GM12878 (cell line): ENCODE measurements around the gene ZNF174. TPM values are rescaled to one million over a fixed set of nuclear protein-coding genes. Genes with fewer than 3 reads are reported as not detected.

ENCODE experiments used
- ATAC-seq: fragments of 200-7000 bp; cut with Tn5 transposase; 3 replicates; pipeline ENCODE4 v1.9.1; 2020; ENCODE audit warnings: mild to moderate bottlenecking, moderate library complexity
- BruUV-seq: library from RNA; stranded (reverse); fragments of 400-500 nt; replicated peaks from 2 replicates; lab custom pipeline; 2021; lab: Mats Ljungman, UMichigan
- CTCF ChIA-PET: fragments of 300-600 bp; sonication (Branson Sonifier 250); formaldehyde crosslinking; extraction: SDS; loops from one replicate; lab custom pipeline; 2021; ENCODE audit warnings: inconsistent platforms; lab: Yijun Ruan, JAX
- POLR2A ChIA-PET: fragments of 350-600 bp; formaldehyde crosslinking; extraction: SDS; loops from one replicate; lab custom pipeline; 2021; ENCODE audit warnings: inconsistent platforms; lab: Charles Lee
- RAD21 ChIA-PET: fragments of 300-600 bp; sonication (Branson Sonifier 250); formaldehyde crosslinking; loops from one replicate; lab custom pipeline; 2023; ENCODE audit warnings: antibody characterized with exemption; ENCODE audit not compliant: unreplicated experiment; lab: Charles Lee
- SMC1A ChIA-PET: fragments of 300-600 bp; sonication (Branson Sonifier 250); formaldehyde crosslinking; loops from one replicate; lab custom pipeline; 2023; ENCODE audit not compliant: unreplicated experiment, uncharacterized antibody; lab: Charles Lee
- DNase-seq: peaks from one replicate; pipeline ENCODE4 v3.0.0-alpha.2; 2011; ENCODE audit warnings: low read depth, low spot score
- FAIRE-seq: peaks from 3 replicates; lab custom pipeline; 2011; peaks lifted over from hg19 to GRCh38; lab: Jason Lieb, UNC
- H2AFZ ChIP-seq: 2 replicates; pipeline ENCODE4 v1.6.0; 2011; ENCODE audit warnings: low read depth, low read length, control low read depth; ENCODE audit not compliant: control insufficient read depth
- H3K27ac ChIP-seq: 2 replicates; pipeline ENCODE4 v1.5.1; 2011; ENCODE audit warnings: control low read depth; ENCODE audit not compliant: control insufficient read depth, insufficient read depth
- H3K27me3 ChIP-seq, 2 experiments: replicated peaks in 1 of 2; 2 replicates each; pipeline versions ENCODE4 v1.6.0 to v1.6.1; 2011; ENCODE audit warnings: low read length in 1 of 2; ENCODE audit not compliant: control insufficient read depth in 2 of 2, insufficient read depth in 2 of 2
- H3K36me3 ChIP-seq, 2 experiments: 2 replicates each; pipeline ENCODE4 v1.5.1; 2011; ENCODE audit warnings: low read length in 1 of 2; ENCODE audit not compliant: control insufficient read depth in 2 of 2, insufficient read depth in 2 of 2
- H3K4me1 ChIP-seq: 2 replicates; pipeline ENCODE4 v1.6.1; 2011; ENCODE audit warnings: mild to moderate bottlenecking, low read length, moderate library complexity, mixed read lengths; ENCODE audit not compliant: control insufficient read depth, insufficient read depth
- H3K4me2 ChIP-seq: 2 replicates; pipeline ENCODE4 v1.6.0; 2011; ENCODE audit warnings: control low read depth; ENCODE audit not compliant: control insufficient read depth, insufficient read depth
- H3K4me3 ChIP-seq: fragments of 200-600 bp; sonication (generic); 2 replicates; pipeline ENCODE4 v1.5.1; 2016
- H3K79me2 ChIP-seq: 2 replicates; pipeline ENCODE4 v1.6.0; 2011; ENCODE audit warnings: low read length; ENCODE audit not compliant: control insufficient read depth, insufficient read depth
- H3K9ac ChIP-seq: 2 replicates; pipeline ENCODE4 v1.8.0; 2011; ENCODE audit warnings: low read length, control low read depth, mixed read lengths; ENCODE audit not compliant: control insufficient read depth, insufficient read depth
- H3K9me3 ChIP-seq: replicated peaks from 3 replicates; pipeline ENCODE4 v1.5.1; 2011; ENCODE audit warnings: mild to moderate bottlenecking, low read length; ENCODE audit not compliant: control insufficient read depth, insufficient read depth
- H4K20me1 ChIP-seq: 2 replicates; pipeline ENCODE4 v1.6.0; 2011; ENCODE audit not compliant: control insufficient read depth, insufficient read depth
- CTCF ChIP-seq, 3 experiments: IDR thresholded peaks in 2 of 3; conservative IDR thresholded peaks in 1 of 3; 2 replicates each; pipeline ENCODE4 v1.5.1; 2011; ENCODE audit warnings: low read depth in 3 of 3, low read length in 3 of 3, mild to moderate bottlenecking in 3 of 3, control low read depth in 2 of 3, moderate library complexity in 2 of 3, inconsistent platforms in 1 of 3, mixed read lengths in 1 of 3; ENCODE audit not compliant: control insufficient read depth in 2 of 3, insufficient read depth in 1 of 3; ENCODE audit errors: extremely low read depth in 1 of 3
- NFYA ChIP-seq: IDR thresholded peaks from 2 replicates; pipeline ENCODE4 v1.6.1; 2011; ENCODE audit warnings: low read depth, mild to moderate bottlenecking, low read length, improper control_type of control experiment, borderline replicate concordance
- NR2F1 ChIP-seq: fragments of 450-650 bp; conservative IDR thresholded peaks from 2 replicates; pipeline ENCODE4 v1.6.1; 2017; ENCODE audit warnings: mild to moderate bottlenecking
- POLR2A ChIP-seq: IDR thresholded peaks from 2 replicates; pipeline ENCODE4 v1.6.1; 2011; ENCODE audit warnings: low read depth, mild to moderate bottlenecking, low read length
- RB1 ChIP-seq: fragments of 450-650 bp; formaldehyde crosslinking; IDR thresholded peaks from 2 replicates; pipeline ENCODE4 v1.6.1; 2017; ENCODE audit warnings: mild to moderate bottlenecking, borderline replicate concordance
- SIX5 ChIP-seq: IDR thresholded peaks from 2 replicates; pipeline ENCODE4 v1.6.1; 2011; ENCODE audit warnings: mild to moderate bottlenecking, low read depth, low read length, moderate library complexity; ENCODE audit not compliant: severe bottlenecking
- TAF1 ChIP-seq: IDR thresholded peaks from 2 replicates; pipeline ENCODE4 v1.6.1; 2011; ENCODE audit warnings: mild to moderate bottlenecking, low read depth, low read length, borderline replicate concordance
- WGBS: methylation state at CpG from one replicate; pipeline ENCODE4 v1.1.6; 2016; ENCODE audit warnings: low lambda C conversion rate; ENCODE audit not compliant: insufficient replicate concordance, insufficient coverage; ENCODE audit errors: missing lambda C conversion rate; 5-methylcytosine and 5-hydroxymethylcytosine counted together
- in situ Hi-C: fragments of 300-500 bp; cut with MboI; formaldehyde crosslinking; loops from 9 replicates; pipeline ENCODE4 v1.14.3; 2018; ENCODE audit warnings: mixed read lengths
- intact Hi-C: fragments of 100-400 bp; cut with micrococcal nuclease; formaldehyde crosslinking; loops from one replicate; pipeline ENCODE4 v1.14.2; 2022; ENCODE audit not compliant: unreplicated experiment
- polyA plus RNA-seq, 11 experiments: library from polyadenylated mRNA; depleted of rRNA in 4 of 11; unstranded in 6 of 11; stranded (reverse) in 5 of 11; fragments of >200 nt; fragmentation: Nextera tagmentation in 4 of 11; fragmentation: Illumina TruSeq in 1 of 11; extraction: Ambion mirVana in 4 of 11; extraction: Trizol in 1 of 11; gene quantifications; 1 replicate in 1 of 11; 2 replicates in 10 of 11; pipeline versions ENCODE4 v1.2.1 to v1.2.3, GENCODE V29; 2011 to 2016; ENCODE audit warnings: inconsistent platforms in 2 of 11, missing spikeins in 2 of 11, low read depth in 1 of 11
- total RNA-seq, 4 experiments: library from RNA; depleted of rRNA in 3 of 4; stranded (reverse); fragments of >200 nt in 3 of 4; fragmentation: Illumina TruSeq in 1 of 4; extraction: Trizol in 1 of 4; gene quantifications; 2 replicates each; pipeline versions ENCODE4 v1.2.1 to v1.2.3, GENCODE V29; 2013 to 2021

ZNF174 gene
- total and polyA plus RNA-seq, 10 of the 15 experiments (the other 5 are each of a cell fraction or from before 2014, with no cell fraction given): 3.0 to 14.3 (median 10.1) TPM

- TF ChIP-seq SIX5 (peak; percentile 54), POLR2A (peak; percentile 98), TAF1 (peak; percentile 66; the same call in 1 of the 2 replicates), CTCF (IDR thresholded peaks at IDR 0.05 in 2 of 3, conservative IDR thresholded peaks at IDR 0.05 in 1 of 3; ENCODE audit: control insufficient read depth in 2 of 3, extremely low read depth in 1 of 3, insufficient read depth in 1 of 3, low read depth in 3 of 3, low read length in 3 of 3) (peak; percentile 46 to 71 (median 61)), NFYA (no peak), RB1 (peak; percentile 63; the same call in 1 of the 2 replicates)
Observed at GRCh38 chr16:3457434-3458252, 56.6 kb downstream of the ZNF174 start (continued).

- ChIA-PET POLR2A (interaction anchor here (1.0 kb wide), 1 partner anchor 14 kb away, joined by 3 read pairs; no protein-coding TSS in a partner anchor), RAD21 (no interaction called here), SMC1A (interaction anchor here (1.0 kb wide), 1 partner anchor 58 kb away, joined by 3 read pairs; the partner anchor contains the start of genes ZNF174 and ZSCAN32), CTCF (interaction anchor here (0.6 to 1.1 kb wide), 2 partner anchors 14 to 16 kb away, joined by 3 read pairs; no protein-coding TSS in a partner anchor)
- no TSS peak for BruUV-seq
- Histone ChIP-seq H3K9ac (peak overlapping the region; percentile 79), H2AFZ (peak overlapping the region; percentile 41; the same call in 1 of the 2 replicates), H3K9me3 (no peaks in the 10 kb centered on the region), H3K4me1 (peaks cover 21% of the 10 kb centered on the region), H3K36me3 (no peaks in the 10 kb centered on the region), H3K27ac (peak overlapping the region; percentile 94), H3K27me3 (no peaks in the 10 kb centered on the region), H3K4me2 (peak overlapping the region; percentile 86), H3K79me2 (peaks cover 55% of the 10 kb centered on the region), H4K20me1 (no peaks in the 10 kb centered on the region; the same call in 1 of the 2 replicates), H3K4me3 (peak overlapping the region; percentile 77)
- TF ChIP-seq TAF1 (no peak), NR2F1 (peak; percentile 30; the same call in 1 of the 2 replicates)
- FAIRE-seq: no peak
- ATAC-seq: peak; percentile 12; the same call in 2 of the 3 replicates
- no peak for DNase-seq
- intact Hi-C loops (loop anchor here (2.0 kb wide), 2 partner anchors 194 to 270 kb away; partner anchors contain the start of gene OR1F1), in situ Hi-C loops (no loop called here)
- under 1% methylated on average over 46 of the region's 47 CpGs for WGBS
Observed at GRCh38 chr16:3458278-3458851, 57.4 kb downstream of the ZNF174 start.
